ENCODE measurements around the gene CAMSAP1.

Gene CAMSAP1

DNA sequence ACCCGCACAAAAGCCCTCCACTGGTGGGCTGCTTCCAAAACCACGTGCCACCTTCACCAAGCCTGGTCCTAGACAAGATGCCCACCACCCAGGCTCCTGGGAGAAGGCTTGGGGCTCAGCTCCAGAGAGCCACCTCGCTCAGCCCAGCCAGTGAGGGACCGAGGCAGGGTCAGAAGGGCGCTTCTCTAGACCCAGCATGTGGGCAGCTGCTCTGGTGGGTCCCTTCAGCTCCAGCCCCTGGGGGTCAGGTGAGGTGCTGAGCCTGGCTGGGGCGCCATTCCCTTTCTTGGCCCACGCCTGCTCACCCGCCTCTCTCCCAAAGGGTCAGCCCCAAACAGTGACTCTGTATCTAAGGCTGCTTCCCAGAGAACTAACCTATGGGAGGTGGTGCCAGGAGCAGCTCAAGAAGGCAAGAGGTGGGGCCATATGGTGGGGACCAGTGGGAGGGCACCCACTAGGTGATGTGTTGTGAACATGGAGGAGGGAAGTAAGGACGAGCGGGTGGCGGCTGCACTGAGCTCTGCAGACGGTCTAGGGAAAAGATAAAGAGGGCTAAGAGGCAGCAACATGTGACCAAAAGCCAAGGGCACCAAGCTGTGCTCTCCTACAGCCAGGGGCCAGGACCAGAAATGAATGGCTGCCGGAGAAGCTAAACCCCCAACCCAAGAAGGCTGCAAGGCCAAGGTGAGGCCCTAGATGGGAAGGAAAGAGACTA lies 79.3 kb downstream of the CAMSAP1 start:
- H3K4me3 ChIP-seq (ENCODE audit: low read depth, low read length), result peak overlapping the region; percentile 14
- no peak for DNase-seq (ENCODE audit: low read depth)
- TF ChIP-seq, protein P1, sequence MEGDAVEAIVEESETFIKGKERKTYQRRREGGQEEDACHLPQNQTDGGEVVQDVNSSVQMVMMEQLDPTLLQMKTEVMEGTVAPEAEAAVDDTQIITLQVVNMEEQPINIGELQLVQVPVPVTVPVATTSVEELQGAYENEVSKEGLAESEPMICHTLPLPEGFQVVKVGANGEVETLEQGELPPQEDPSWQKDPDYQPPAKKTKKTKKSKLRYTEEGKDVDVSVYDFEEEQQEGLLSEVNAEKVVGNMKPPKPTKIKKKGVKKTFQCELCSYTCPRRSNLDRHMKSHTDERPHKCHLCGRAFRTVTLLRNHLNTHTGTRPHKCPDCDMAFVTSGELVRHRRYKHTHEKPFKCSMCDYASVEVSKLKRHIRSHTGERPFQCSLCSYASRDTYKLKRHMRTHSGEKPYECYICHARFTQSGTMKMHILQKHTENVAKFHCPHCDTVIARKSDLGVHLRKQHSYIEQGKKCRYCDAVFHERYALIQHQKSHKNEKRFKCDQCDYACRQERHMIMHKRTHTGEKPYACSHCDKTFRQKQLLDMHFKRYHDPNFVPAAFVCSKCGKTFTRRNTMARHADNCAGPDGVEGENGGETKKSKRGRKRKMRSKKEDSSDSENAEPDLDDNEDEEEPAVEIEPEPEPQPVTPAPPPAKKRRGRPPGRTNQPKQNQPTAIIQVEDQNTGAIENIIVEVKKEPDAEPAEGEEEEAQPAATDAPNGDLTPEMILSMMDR (IDR thresholded peaks at IDR 0.05; ENCODE audit: control insufficient read depth, extremely low read depth, insufficient read depth), result no peak

DNA sequence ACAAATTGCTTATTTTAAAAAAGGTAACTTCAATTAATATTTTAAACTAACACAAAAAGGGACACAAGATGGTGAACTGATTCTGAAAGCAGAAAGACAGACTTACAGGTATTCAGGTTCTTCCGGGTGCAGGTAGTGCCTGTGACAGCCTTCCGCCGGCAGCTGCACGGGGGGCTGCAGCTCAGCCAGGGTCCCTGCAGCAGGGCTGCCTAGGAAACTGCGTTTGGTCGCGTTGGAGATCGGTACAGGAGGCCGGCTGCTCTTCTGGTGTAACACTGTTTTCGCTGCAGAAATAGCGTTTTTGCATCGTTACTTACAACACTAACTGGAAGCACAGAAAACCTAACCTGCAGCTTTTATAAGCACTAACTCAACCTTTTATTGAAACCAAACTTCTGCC lies 80.0 kb downstream of the CAMSAP1 start:
- peak overlapping the region; percentile 14 for H3K4me3 ChIP-seq (ENCODE audit: low read depth, low read length)
- no peak for DNase-seq (ENCODE audit: low read depth)
- TF ChIP-seq, protein P1 (IDR thresholded peaks at IDR 0.05; ENCODE audit: control insufficient read depth, extremely low read depth, insufficient read depth), result no peak

DNA sequence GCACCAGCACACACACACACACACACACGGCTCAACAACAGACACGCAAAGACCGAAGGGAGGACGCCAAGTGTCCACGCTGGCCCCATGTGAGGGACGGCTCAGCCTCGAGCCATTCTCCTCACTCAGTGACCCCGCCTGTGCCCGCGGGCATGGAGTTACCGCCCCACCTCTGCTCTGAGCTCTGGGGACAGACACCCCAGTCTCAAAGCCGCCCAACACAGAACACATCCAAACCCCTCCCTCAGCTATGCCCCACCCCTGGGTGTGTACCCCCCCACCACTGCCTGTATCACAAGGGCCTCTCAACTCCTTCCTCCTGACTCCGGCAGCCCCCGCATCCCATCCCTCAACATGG lies 81.2 kb downstream of the CAMSAP1 start:
- H3K4me3 ChIP-seq (ENCODE audit: low read depth, low read length), result no peak overlapping the region
- DNase-seq (ENCODE audit: low read depth), result no peak
- TF ChIP-seq, protein P1 (IDR thresholded peaks at IDR 0.05; ENCODE audit: control insufficient read depth, extremely low read depth, insufficient read depth), result no peak

DNA sequence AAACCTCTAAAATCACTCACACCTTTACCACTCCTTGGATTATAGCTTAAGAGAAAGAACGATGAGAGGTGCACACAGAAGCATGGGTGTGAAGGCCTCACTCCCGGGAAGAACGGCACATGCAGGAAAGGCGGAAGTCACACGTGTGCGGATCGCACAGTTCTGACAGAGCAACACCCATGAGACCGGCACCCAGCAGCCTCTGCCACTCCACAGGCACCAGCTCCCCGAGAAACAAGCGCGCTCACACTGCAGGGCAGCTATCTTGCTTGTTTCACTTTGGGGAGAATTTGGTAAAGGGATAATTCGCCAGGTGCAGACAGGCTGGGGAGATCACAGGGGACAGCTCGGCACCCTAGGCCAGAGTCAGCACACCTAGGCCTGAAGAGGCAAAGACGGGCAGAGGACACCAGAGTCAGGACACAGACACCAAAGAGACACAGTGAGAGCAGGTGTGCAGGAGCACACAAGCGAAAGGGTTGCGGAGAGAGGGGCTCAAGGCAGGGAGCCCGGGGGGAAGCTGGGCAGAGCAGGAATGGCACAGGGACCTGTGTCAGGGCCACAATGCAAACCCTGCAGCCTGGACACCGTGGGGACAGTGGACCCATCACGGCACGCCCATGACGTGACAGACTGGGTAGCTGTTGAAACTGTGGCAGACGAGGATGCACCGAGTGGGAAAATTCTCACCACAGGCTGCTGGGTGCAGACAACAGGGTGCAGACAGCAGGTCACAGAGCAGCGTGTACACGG lies 81.7 kb downstream of the CAMSAP1 start:
- H3K4me3 ChIP-seq (ENCODE audit: low read depth, low read length), result no peak overlapping the region
- TF ChIP-seq, protein P1 (IDR thresholded peaks at IDR 0.05; ENCODE audit: control insufficient read depth, extremely low read depth, insufficient read depth), result no peak
- DNase-seq (ENCODE audit: low read depth), result no peak

DNA sequence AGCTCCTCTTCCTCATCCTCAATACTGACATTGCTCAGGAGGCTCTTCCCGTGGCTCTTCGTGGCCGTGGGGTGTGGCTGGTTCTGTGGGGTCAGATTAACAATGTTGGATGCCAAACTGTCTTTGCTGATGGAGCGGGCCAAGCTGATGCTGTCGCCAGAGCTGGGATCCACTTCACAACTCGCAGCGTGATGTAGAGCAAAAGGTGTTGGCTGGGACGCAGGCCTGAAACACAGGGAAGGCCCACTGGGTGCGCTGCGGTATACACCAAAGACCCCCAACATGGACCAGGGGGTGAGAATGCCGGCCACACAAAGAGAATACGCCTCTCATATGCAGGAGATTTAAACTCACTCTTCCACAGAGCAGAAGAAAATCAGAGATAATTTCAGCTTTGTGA lies 84.3 kb downstream of the CAMSAP1 start:
- no peak for DNase-seq (ENCODE audit: low read depth)

DNA sequence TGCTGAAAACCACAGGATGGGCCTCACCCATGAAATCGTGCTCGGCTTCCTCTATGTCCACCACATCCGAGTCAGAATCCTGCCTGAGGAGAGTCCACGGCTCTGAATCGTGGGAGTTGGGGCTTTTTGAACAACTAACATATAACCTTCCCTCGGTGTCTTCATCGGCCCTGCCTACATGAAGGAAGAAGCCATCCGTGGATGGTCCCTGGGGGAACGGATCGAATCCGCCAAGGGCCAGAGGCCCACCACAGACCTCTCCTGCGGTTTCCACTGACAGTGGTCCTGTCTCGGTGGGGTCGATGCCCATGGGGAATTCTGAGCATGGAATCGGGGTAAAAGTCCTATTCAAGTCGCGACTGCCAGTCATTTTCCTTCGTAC lies 85.0 kb downstream of the CAMSAP1 start:
- TF ChIP-seq, protein P1 (IDR thresholded peaks at IDR 0.05; ENCODE audit: control insufficient read depth, extremely low read depth, insufficient read depth), result no peak
- no peak for DNase-seq (ENCODE audit: low read depth)
- H3K4me3 ChIP-seq (ENCODE audit: low read depth, low read length), result no peak overlapping the region

More for the DNA sequence above, 84.3 kb downstream of the CAMSAP1 start:
- no peak overlapping the region for H3K4me3 ChIP-seq (ENCODE audit: low read depth, low read length)
- TF ChIP-seq, protein P1 (IDR thresholded peaks at IDR 0.05; ENCODE audit: control insufficient read depth, extremely low read depth, insufficient read depth), result no peak
